ENCODE measurements around the gene FGD3.
"Not testable (repeated sequence)": the region's sequence is repeated elsewhere in the genome, so short reads cannot be mapped to it uniquely, and the experiment has no call there.

FGD3 gene

DNA sequence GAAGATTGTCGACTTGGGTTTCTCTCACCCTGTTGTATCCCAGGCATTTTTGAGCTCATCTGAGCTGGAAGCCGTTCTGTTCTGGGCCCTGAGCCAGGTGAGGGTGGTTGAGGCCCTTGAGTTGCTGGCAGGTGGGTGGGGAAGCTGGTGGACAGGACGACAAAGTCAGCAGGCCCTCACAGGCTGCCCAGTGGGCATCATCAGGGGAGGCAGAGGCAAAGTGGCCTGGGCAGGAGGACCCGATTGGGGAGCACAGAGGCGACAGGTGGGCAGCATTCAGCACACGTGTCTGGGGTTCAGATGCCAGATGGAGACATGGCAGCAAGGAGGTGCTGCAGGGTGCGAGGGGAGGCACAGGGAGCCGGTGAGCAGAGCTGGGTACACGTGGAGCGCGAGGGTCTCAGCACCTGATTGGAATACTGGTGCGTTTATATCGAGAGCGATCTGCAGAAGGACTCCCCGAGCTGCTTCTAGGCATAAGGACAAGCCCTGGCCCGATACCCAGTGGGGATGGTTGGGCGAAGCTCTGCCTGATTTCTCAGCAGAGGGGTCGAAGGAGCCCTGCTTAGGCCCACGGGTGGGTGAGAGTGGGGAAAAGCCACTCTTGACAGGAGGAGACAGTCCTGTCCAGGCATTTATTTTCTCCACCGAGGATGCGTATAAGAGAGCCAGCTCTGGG lies 62.2 kb downstream of the FGD3 start:
- H3K4me3 ChIP-seq (ENCODE audit: low read length) = no peak overlapping the region
- TF ChIP-seq, protein P1, sequence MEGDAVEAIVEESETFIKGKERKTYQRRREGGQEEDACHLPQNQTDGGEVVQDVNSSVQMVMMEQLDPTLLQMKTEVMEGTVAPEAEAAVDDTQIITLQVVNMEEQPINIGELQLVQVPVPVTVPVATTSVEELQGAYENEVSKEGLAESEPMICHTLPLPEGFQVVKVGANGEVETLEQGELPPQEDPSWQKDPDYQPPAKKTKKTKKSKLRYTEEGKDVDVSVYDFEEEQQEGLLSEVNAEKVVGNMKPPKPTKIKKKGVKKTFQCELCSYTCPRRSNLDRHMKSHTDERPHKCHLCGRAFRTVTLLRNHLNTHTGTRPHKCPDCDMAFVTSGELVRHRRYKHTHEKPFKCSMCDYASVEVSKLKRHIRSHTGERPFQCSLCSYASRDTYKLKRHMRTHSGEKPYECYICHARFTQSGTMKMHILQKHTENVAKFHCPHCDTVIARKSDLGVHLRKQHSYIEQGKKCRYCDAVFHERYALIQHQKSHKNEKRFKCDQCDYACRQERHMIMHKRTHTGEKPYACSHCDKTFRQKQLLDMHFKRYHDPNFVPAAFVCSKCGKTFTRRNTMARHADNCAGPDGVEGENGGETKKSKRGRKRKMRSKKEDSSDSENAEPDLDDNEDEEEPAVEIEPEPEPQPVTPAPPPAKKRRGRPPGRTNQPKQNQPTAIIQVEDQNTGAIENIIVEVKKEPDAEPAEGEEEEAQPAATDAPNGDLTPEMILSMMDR (conservative IDR thresholded peaks at IDR 0.05; ENCODE audit: low read length) = no peak
- DNase-seq (ENCODE audit: low read depth) = no peak

DNA sequence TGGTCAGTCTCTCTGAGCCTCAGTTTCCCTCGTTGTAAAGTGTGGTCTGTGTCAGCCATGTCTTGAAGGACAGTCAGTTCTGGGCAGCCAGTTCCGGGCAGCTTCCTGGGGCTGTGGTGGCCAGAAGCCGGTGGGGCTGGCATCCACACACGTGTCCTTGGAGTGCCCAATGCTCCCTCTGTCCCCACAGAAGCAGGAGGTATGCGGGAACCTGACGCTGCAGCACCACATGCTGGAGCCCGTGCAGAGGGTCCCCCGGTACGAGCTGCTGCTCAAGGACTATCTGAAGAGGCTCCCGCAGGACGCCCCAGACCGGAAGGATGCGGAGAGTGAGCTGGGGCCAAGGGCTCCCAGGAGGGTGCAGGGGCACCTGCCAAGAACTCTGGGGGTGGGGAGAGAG lies 62.7 kb downstream of the FGD3 start:
- no peak for DNase-seq (ENCODE audit: low read depth)
- no peak overlapping the region for H3K4me3 ChIP-seq (ENCODE audit: low read length)
- TF ChIP-seq, protein P1 (conservative IDR thresholded peaks at IDR 0.05; ENCODE audit: low read length) = no peak

DNA sequence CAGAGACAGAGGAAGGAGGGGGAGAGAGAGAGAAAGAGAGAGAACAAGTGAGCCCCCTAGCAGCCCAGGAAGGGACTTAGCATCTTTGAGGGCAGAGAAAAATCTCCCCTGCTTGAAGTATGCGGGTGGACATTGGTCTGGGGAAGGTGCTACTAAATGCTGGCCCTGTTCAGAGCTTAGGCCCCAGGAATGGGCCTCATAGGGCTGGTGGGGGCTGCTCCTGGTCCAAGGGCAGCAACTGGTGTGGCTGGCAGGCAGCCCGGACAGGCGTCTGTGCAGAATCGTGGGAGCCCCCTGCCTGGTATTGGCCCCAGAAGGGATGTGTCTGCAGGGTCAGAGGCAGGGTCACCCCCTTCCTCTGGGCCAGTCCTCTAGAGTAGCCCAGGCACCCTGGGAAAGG lies 63.4 kb downstream of the FGD3 start:
- H3K4me3 ChIP-seq (ENCODE audit: low read length) = no peak overlapping the region
- no peak for DNase-seq (ENCODE audit: low read depth)
- TF ChIP-seq, protein P1 (conservative IDR thresholded peaks at IDR 0.05; ENCODE audit: low read length) = no peak

DNA sequence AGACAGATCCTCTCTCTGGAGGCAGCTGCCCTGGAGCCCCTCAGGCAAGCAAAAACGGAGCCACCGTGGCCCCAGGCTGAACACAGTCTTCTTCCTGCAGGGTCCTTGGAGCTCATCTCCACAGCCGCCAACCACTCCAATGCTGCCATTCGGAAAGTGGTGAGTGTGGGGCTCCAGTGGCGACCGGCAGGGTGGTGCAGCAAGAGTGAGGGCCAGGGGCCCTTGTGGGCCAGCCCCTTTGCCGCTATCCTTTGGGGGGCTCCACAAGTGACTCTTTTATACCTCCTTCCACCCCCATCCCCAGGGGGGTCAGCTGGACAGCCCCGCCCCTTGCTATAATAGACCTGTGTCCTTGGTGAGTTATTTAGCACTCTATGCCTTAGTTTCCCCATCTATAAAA lies 63.8 kb downstream of the FGD3 start:
- no peak for DNase-seq (ENCODE audit: low read depth)
- no peak overlapping the region for H3K4me3 ChIP-seq (ENCODE audit: low read length)
- TF ChIP-seq, protein P1 (conservative IDR thresholded peaks at IDR 0.05; ENCODE audit: low read length) = no peak

DNA sequence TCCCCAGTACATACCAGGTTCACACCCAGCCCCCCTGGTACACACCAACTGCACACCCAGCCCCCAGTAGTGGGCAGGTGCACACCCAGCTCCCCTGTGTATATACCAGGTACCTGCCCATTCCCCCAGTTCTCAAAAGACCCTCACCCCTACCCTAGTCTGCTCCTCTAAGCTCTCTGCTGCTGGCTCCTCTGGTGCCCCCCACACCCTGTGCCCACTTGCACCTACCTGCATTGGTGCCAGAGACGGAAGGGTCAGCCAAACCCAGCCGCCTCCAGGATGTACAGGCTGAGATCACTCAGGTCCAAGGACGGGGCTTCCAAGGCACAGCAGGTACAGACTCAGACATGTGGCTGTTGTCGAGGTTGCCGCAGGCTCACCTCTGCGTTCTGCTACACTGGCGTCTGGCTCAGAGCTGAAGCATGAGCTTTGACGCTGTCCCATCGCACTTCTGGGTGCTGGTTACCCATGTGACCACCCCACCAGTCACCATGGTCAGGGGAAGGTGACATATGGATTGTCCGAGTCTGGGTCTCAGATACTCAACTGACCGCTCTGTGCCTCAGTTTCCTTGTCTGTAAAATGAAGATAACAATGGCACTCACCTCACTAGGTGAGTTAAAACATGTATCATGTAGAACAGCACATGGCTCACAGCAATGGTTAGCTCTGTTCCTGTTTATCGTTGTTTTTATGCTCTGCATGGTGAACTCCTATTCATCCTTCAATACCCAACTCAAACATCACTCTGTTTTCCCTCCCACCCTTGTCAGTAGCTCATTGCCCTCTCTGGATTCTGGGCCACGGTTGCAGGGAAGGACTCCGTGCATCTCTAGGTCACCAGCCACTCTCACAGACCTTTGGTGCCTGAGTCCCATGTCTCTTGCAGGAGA lies 65.9 kb downstream of the FGD3 start:
- DNase-seq (ENCODE audit: low read depth) = no peak
- TF ChIP-seq, protein P1 (conservative IDR thresholded peaks at IDR 0.05; ENCODE audit: low read length) = no peak
- no peak overlapping the region for H3K4me3 ChIP-seq (ENCODE audit: low read length)

DNA sequence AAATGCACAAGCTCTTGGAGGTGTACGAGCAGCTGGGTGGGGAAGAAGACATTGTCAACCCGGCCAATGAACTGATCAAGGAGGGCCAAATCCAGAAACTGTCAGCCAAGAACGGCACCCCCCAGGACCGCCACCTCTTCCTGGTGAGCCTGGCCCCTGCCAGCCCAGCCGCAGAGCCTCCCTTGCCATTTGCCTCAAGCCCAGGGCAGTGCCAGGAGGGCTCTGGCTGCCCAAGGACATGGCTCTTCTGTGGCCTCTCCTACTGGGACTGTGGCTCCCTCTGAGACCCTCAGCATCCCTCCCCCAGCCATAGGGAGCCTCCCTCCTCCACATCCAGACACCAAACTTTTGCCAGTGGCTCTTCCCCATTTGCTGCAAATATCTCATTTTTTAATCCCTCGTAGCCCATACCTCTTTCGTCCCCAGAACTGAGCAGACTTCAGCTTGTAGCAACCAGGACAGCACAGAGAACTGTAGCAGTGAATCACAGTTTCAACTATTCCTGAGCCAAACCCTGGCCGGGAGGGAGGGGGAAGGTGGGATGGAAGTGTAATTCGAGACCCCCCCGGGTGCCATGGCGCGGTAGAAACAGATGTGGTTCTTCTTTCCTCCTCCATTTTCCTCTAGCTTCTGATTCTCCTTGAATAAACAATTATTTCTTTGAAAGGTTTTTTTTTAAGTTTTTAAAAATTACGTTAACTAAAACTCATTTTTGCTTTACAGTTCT lies 66.7 kb downstream of the FGD3 start:
- no peak for DNase-seq (ENCODE audit: low read depth)
- H3K4me3 ChIP-seq (ENCODE audit: low read length) = no peak overlapping the region
- TF ChIP-seq, protein P1 (conservative IDR thresholded peaks at IDR 0.05; ENCODE audit: low read length) = no peak

DNA sequence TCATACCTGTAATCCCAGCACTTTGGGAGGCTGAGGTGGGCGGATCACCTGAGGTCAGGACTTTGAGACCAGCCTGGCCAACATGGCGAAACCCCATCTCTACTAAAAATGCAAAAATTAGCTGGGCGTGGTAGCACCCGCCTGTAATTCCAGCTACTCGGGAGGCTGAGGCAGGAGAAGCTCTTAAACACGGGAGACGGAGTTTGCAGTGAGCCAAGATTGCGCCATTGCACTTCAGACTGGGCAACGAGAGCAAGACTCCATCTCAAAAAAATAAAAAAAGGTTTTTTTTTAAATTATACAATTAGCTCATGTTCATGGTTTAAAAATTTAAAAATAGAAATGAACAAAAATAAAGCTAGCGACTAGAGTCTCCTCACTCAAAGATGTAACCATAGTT lies 67.9 kb downstream of the FGD3 start:
- DNase-seq (ENCODE audit: low read depth); H3K4me3 ChIP-seq (ENCODE audit: low read length): not testable (repeated sequence)
